Measurements from ENCODE around the gene RNF148.

DNA sequence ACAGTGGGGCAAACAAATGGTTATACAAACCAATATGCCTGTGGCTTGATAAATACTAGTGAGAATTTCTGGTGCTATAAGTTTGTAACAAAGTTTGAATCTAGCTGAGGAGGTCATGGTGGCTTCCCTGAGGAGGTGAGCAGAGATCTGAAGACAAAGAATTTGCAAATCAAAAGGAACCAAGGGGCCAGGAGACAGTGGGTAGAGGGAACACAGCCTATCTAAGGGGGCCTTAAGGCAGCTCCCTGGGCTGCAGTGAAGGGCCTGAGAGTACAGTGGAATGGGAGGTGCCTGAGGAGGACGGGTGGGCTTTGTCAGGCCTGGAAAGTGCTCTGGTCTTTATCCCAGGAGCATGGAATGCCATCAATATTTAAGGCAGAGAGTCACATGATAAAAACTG is 25.6 kb downstream of the RNF148 start:
- TF ChIP-seq, protein P1, sequence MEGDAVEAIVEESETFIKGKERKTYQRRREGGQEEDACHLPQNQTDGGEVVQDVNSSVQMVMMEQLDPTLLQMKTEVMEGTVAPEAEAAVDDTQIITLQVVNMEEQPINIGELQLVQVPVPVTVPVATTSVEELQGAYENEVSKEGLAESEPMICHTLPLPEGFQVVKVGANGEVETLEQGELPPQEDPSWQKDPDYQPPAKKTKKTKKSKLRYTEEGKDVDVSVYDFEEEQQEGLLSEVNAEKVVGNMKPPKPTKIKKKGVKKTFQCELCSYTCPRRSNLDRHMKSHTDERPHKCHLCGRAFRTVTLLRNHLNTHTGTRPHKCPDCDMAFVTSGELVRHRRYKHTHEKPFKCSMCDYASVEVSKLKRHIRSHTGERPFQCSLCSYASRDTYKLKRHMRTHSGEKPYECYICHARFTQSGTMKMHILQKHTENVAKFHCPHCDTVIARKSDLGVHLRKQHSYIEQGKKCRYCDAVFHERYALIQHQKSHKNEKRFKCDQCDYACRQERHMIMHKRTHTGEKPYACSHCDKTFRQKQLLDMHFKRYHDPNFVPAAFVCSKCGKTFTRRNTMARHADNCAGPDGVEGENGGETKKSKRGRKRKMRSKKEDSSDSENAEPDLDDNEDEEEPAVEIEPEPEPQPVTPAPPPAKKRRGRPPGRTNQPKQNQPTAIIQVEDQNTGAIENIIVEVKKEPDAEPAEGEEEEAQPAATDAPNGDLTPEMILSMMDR (IDR thresholded peaks at IDR 0.05), result no peak
- TF ChIP-seq POLR2A (IDR thresholded peaks at IDR 0.05), result no peak

Measured in esophagus squamous epithelium (tissue), 4 donors.